ENCODE measurements around the gene BANK1. TPM values are rescaled to one million over a fixed set of nuclear protein-coding genes. Genes with fewer than 3 reads are reported as not detected.
A peak's percentile ranks its signal among the peaks of the same experiment; 100 is the strongest.

Gene BANK1
- 10 to 100 TPM in 1 of 3 donors, 1 to 10 TPM in 1, under 1 TPM in 1; 0.98 to 13.3 (median 2.0) TPM for total RNA-seq

GRCh38 chr4:101790521-101791181 lies at the start of gene BANK1:
BANK1 (plus strand) TSS chr4:101790730; CDS start chr4:101790881, 151 bp downstream.
- DNase-seq (ENCODE audit: low spot score in 2 of 2) = no peak
- Histone ChIP-seq H3K27ac (no peak within 1 kb of the TSS), H3K9me3 (peaks cover 0 to 5% of the 10 kb centered on the region in 2 donors), H3K4me1 (no peaks in the 10 kb centered on the region), H3K4me3 (peak within 1 kb of the TSS; percentile 45 to 55 (median 53)), H3K27me3 (peaks cover 0 to 3% of the 10 kb centered on the region in 2 donors), H3K36me3 (no peaks in the 10 kb centered on the region)
- intact Hi-C loops (cut with DNase I; ENCODE audit: low total_unique reads) = no loop called here
- TF ChIP-seq POLR2A (IDR thresholded peaks at IDR 0.05) (no peak), CTCF (IDR thresholded peaks at IDR 0.05) (no peak), POLR2AphosphoS5 (IDR thresholded peaks at IDR 0.05) (no peak)

GRCh38 chr4:101753721-101754120 lies 36.8 kb upstream of the BANK1 start:
- no peak overlapping the region for H3K27ac ChIP-seq
- no peaks in the 10 kb centered on the region for H3K4me1 ChIP-seq
- no peak for DNase-seq (ENCODE audit: low spot score in 2 of 2)
- no peaks in the 10 kb centered on the region for H3K36me3 ChIP-seq
- TF ChIP-seq POLR2A (IDR thresholded peaks at IDR 0.05) (no peak), POLR2AphosphoS5 (IDR thresholded peaks at IDR 0.05) (no peak), CTCF (IDR thresholded peaks at IDR 0.05) (no peak)
- intact Hi-C loops (cut with DNase I; ENCODE audit: low total_unique reads) = no loop called here
- no peaks in the 10 kb centered on the region for H3K27me3 ChIP-seq
- no peak overlapping the region for H3K4me3 ChIP-seq
- H3K9me3 ChIP-seq = no peaks in the 10 kb centered on the region

GRCh38 chr4:101756181-101756580 lies 34.3 kb upstream of the BANK1 start:
- Histone ChIP-seq H3K36me3 (no peaks in the 10 kb centered on the region), H3K27ac (no peak overlapping the region), H3K4me1 (no peaks in the 10 kb centered on the region), H3K27me3 (no peaks in the 10 kb centered on the region), H3K4me3 (no peak overlapping the region), H3K9me3 (no peaks in the 10 kb centered on the region)
- intact Hi-C loops (cut with DNase I; ENCODE audit: low total_unique reads) = no loop called here
- TF ChIP-seq POLR2A (IDR thresholded peaks at IDR 0.05) (no peak), CTCF (IDR thresholded peaks at IDR 0.05) (no peak), POLR2AphosphoS5 (IDR thresholded peaks at IDR 0.05) (no peak)
- DNase-seq (ENCODE audit: low spot score in 2 of 2) = no peak

- intact Hi-C loops (cut with DNase I; ENCODE audit: low total_unique reads) = no loop called here
- TF ChIP-seq POLR2AphosphoS5 (IDR thresholded peaks at IDR 0.05) = no peak
- TF ChIP-seq CTCF (IDR thresholded peaks at IDR 0.05) = no peak
- H3K27ac ChIP-seq = peak overlapping the region in 1 of 2 donors; percentile 25
- H3K9me3 ChIP-seq = no peaks in the 10 kb centered on the region
- H3K36me3 ChIP-seq = no peaks in the 10 kb centered on the region
- no peak overlapping the region for H3K4me3 ChIP-seq
- no peak for DNase-seq (ENCODE audit: low spot score in 2 of 2)
- no peaks in the 10 kb centered on the region for H3K4me1 ChIP-seq
- H3K27me3 ChIP-seq = no peaks in the 10 kb centered on the region
Observed at GRCh38 chr4:101761405-101761804, 29.1 kb upstream of the BANK1 start.

GRCh38 chr4:101762025-101762424 lies 28.5 kb upstream of the BANK1 start:
- no peak for TF ChIP-seq CTCF (IDR thresholded peaks at IDR 0.05)
- TF ChIP-seq POLR2A (IDR thresholded peaks at IDR 0.05) = no peak
- no peak for TF ChIP-seq POLR2AphosphoS5 (IDR thresholded peaks at IDR 0.05)
- H3K27ac ChIP-seq = peak overlapping the region in 1 of 2 donors; percentile 25
- H3K36me3 ChIP-seq = no peaks in the 10 kb centered on the region
- H3K27me3 ChIP-seq = no peaks in the 10 kb centered on the region
- H3K4me3 ChIP-seq = no peak overlapping the region
- peaks cover 0 to 5% of the 10 kb centered on the region in 2 donors for H3K9me3 ChIP-seq
- intact Hi-C loops (cut with DNase I; ENCODE audit: low total_unique reads) = no loop called here
- H3K4me1 ChIP-seq = no peaks in the 10 kb centered on the region
- no peak for DNase-seq (ENCODE audit: low spot score in 2 of 2)

Measured in breast epithelium (tissue), 4 donors.